B cell (primary cell): ENCODE data around the gene TK2.

Experiments
- EZH2 ChIP-seq: IDR thresholded peaks from 2 replicates; pipeline ENCODE4 v1.6.1; 2012; ENCODE audit warnings: borderline replicate concordance, low read depth, mild to moderate bottlenecking, moderate library complexity, low read length; ENCODE audit not compliant: insufficient read depth, poor library complexity, severe bottlenecking
- TF ChIP-seq, protein P1 (sequence below): fragments of 200-600 bp; IDR thresholded peaks from one replicate; pipeline ENCODE4 v1.8.0; 2022; ENCODE audit warnings: antibody characterized with exemption, mild to moderate bottlenecking

DNA sequence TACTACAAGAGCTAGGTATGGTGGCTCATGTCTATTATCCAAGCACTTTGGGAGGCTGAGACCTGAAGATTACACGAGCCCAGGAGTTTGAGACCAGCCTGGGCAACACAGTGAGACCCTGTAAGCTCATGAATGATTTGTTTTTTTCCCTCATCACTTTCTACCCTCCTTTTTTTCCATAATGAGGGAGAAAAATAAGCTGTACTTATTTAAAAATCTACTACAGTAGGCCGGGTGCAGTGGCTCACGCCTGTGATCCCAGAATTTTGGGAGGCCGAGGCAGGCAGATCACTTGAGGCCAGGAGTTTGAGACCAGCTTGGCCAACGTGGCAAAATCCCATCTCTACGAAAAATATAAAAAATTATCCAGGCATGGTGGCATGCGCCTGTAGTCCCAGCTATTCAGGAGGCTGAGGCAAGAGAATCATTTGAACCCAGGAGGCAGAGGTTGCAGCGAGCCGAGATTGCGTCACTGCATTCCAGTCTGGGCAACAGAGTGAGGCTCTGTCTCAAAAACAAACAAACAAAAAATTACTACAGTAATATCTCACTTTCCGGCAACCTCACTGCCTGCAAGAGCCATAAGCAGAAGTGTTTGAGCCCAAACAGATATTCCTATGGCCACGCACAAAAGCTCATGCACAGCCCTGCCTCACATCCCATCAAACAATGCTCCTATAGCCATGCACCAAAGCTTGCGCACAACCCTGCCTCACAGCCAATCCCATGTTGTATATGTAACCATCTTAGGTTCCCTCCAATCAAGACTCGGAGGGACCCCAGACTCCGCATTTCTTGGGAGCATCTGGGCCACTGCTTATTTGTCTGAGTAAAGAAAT is 37.4 kb downstream of the TK2 start:
- TF ChIP-seq, protein P1, sequence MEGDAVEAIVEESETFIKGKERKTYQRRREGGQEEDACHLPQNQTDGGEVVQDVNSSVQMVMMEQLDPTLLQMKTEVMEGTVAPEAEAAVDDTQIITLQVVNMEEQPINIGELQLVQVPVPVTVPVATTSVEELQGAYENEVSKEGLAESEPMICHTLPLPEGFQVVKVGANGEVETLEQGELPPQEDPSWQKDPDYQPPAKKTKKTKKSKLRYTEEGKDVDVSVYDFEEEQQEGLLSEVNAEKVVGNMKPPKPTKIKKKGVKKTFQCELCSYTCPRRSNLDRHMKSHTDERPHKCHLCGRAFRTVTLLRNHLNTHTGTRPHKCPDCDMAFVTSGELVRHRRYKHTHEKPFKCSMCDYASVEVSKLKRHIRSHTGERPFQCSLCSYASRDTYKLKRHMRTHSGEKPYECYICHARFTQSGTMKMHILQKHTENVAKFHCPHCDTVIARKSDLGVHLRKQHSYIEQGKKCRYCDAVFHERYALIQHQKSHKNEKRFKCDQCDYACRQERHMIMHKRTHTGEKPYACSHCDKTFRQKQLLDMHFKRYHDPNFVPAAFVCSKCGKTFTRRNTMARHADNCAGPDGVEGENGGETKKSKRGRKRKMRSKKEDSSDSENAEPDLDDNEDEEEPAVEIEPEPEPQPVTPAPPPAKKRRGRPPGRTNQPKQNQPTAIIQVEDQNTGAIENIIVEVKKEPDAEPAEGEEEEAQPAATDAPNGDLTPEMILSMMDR, result no peak
- TF ChIP-seq EZH2, result no peak
